Measurements from ENCODE around the gene PDE1C.

The PDE1C gene

GRCh38 chr7:31858055-31858454, 212.2 kb downstream of the PDE1C start:
- Mint-ChIP-seq H3K27me3 (ENCODE audit: low read depth, poor library complexity) (no peaks in the 10 kb centered on the region), H3K4me1 (no peaks in the 10 kb centered on the region), H3K27ac (no peak overlapping the region), H3K36me3 (ENCODE audit: low read depth) (no peaks in the 10 kb centered on the region), H3K9me3 (no peaks in the 10 kb centered on the region), H3K4me3 (no peak overlapping the region)
- no peak for TF ChIP-seq CTCF (IDR thresholded peaks at IDR 0.05)
- DNase-seq = no peak

- H3K27ac Mint-ChIP-seq = no peak overlapping the region
- no peaks in the 10 kb centered on the region for H3K9me3 Mint-ChIP-seq
- H3K4me1 Mint-ChIP-seq = no peaks in the 10 kb centered on the region
- no peaks in the 10 kb centered on the region for H3K27me3 Mint-ChIP-seq (ENCODE audit: low read depth, poor library complexity)
- no peak for DNase-seq
- H3K36me3 Mint-ChIP-seq (ENCODE audit: low read depth) = no peaks in the 10 kb centered on the region
- no peak overlapping the region for H3K4me3 Mint-ChIP-seq
- no peak for TF ChIP-seq CTCF (IDR thresholded peaks at IDR 0.05)
Measured at GRCh38 chr7:31857172-31857571, 213.0 kb downstream of the PDE1C start.

GRCh38 chr7:31856337-31856736, 213.9 kb downstream of the PDE1C start:
- Mint-ChIP-seq H3K27me3 (ENCODE audit: low read depth, poor library complexity) (no peaks in the 10 kb centered on the region), H3K4me1 (no peaks in the 10 kb centered on the region), H3K36me3 (ENCODE audit: low read depth) (no peaks in the 10 kb centered on the region), H3K27ac (no peak overlapping the region), H3K4me3 (no peak overlapping the region), H3K9me3 (no peaks in the 10 kb centered on the region)
- no peak for TF ChIP-seq CTCF (IDR thresholded peaks at IDR 0.05)
- no peak for DNase-seq

- DNase-seq = no peak
- Mint-ChIP-seq H3K36me3 (ENCODE audit: low read depth) (no peaks in the 10 kb centered on the region), H3K27ac (no peak overlapping the region), H3K9me3 (no peaks in the 10 kb centered on the region), H3K27me3 (ENCODE audit: low read depth, poor library complexity) (no peaks in the 10 kb centered on the region), H3K4me3 (no peak overlapping the region), H3K4me1 (no peaks in the 10 kb centered on the region)
- no peak for TF ChIP-seq CTCF (IDR thresholded peaks at IDR 0.05)
Measured at GRCh38 chr7:31855530-31855929, 214.7 kb downstream of the PDE1C start.

- DNase-seq = no peak
- no peak overlapping the region for H3K27ac Mint-ChIP-seq
- TF ChIP-seq CTCF (IDR thresholded peaks at IDR 0.05) = no peak
- H3K9me3 Mint-ChIP-seq = no peaks in the 10 kb centered on the region
- H3K4me1 Mint-ChIP-seq = no peaks in the 10 kb centered on the region
- H3K36me3 Mint-ChIP-seq (ENCODE audit: low read depth) = no peaks in the 10 kb centered on the region
- no peak overlapping the region for H3K4me3 Mint-ChIP-seq
- no peaks in the 10 kb centered on the region for H3K27me3 Mint-ChIP-seq (ENCODE audit: low read depth, poor library complexity)
Measured at GRCh38 chr7:31853380-31853779, 216.8 kb downstream of the PDE1C start.

GRCh38 chr7:31852462-31852861, 217.7 kb downstream of the PDE1C start:
- H3K9me3 Mint-ChIP-seq = no peaks in the 10 kb centered on the region
- no peaks in the 10 kb centered on the region for H3K36me3 Mint-ChIP-seq (ENCODE audit: low read depth)
- no peak overlapping the region for H3K27ac Mint-ChIP-seq
- H3K4me1 Mint-ChIP-seq = no peaks in the 10 kb centered on the region
- H3K4me3 Mint-ChIP-seq = no peak overlapping the region
- no peak for TF ChIP-seq CTCF (IDR thresholded peaks at IDR 0.05)
- no peak for DNase-seq
- H3K27me3 Mint-ChIP-seq (ENCODE audit: low read depth, poor library complexity) = no peaks in the 10 kb centered on the region
